Gastrocnemius medialis (tissue), 4 donors: Measurements from ENCODE around the gene NOL4L. TPM values are rescaled to one million over a fixed set of nuclear protein-coding genes. Genes with fewer than 3 reads are reported as not detected.

Source experiments
- ATAC-seq, 2 donors: fragments of 150-250 bp; one replicate each; pipeline ENCODE4 v1.9.1; 2016
- DNase-seq, 2 donors: peaks; one replicate each; pipeline ENCODE4 v3.0.0-alpha.2; 2019
- H3K27ac ChIP-seq, 4 donors: fragments of 200-600 bp; sonication (generic); 1 replicate in 1 of 4; 2 replicates in 3 of 4; pipeline ENCODE4 v1.5.1; 2016 to 2018; ENCODE audit warnings: mild to moderate bottlenecking in 2 of 4, moderate library complexity in 1 of 4
- H3K27me3 ChIP-seq, 3 donors: fragments of 200-600 bp; sonication (generic) in 2 of 3; 1 replicate in 1 of 3; 2 replicates in 2 of 3; pipeline versions ENCODE4 v1.5.1 to v1.6.0; 2016 to 2019; ENCODE audit warnings: mild to moderate bottlenecking in 1 of 3, moderate library complexity in 1 of 3
- H3K36me3 ChIP-seq, 2 donors: fragments of 200-600 bp; sonication (generic) in 1 of 2; one replicate each; pipeline ENCODE4 v1.5.1; 2017 to 2018
- H3K4me1 ChIP-seq, 2 donors: fragments of 200-600 bp; sonication (generic) in 1 of 2; one replicate each; pipeline ENCODE4 v1.5.1; 2016 to 2017; ENCODE audit warnings: mild to moderate bottlenecking in 2 of 2
- H3K4me3 ChIP-seq, 4 donors: fragments of 200-600 bp; sonication (generic) in 3 of 4; 1 replicate in 1 of 4; 2 replicates in 3 of 4; pipeline ENCODE4 v1.5.1; 2016 to 2019; ENCODE audit warnings: mild to moderate bottlenecking in 2 of 4
- H3K9me3 ChIP-seq, 3 donors: fragments of 200-600 bp; sonication (generic) in 2 of 3; 1 replicate in 1 of 3; 2 replicates in 2 of 3; pipeline ENCODE4 v1.5.1; 2016 to 2019
- POLR2A ChIP-seq, 2 donors: fragments of 450-650 bp; IDR thresholded peaks; one replicate each; pipeline ENCODE4 v1.6.1; 2017; ENCODE audit warnings: antibody characterized with exemption in 2 of 2, mild to moderate bottlenecking in 2 of 2, moderate library complexity in 2 of 2
- in situ Hi-C, 4 donors: fragments of 200-750 bp; cut with MboI; loops; one replicate each; pipeline versions ENCODE4 v1.15.0 to v1.8.0; 2017; ENCODE audit warnings: low sequenced_read_pairs in 4 of 4
- intact Hi-C: fragments of 100-400 bp; cut with DNase I; formaldehyde crosslinking; loops from one replicate; pipeline ENCODE4 v1.15.1; 2023; ENCODE audit warnings: low total_unique reads
- total RNA-seq, 4 donors: library from RNA; depleted of rRNA; stranded (reverse); fragments of >200 nt; gene quantifications; one replicate each; pipeline versions ENCODE4 v1.1.0 to v1.2.3, GENCODE V29; 2016
- TF ChIP-seq, protein P1 (sequence below), 5 experiments: fragments of 450-650 bp in 3 of 5; fragments of 200-600 bp in 2 of 5; sonication (generic) in 2 of 5; IDR thresholded peaks in 4 of 5; conservative IDR thresholded peaks in 1 of 5; 1 replicate in 4 of 5; 2 replicates in 1 of 5; pipeline ENCODE4 v1.5.1; 2016 to 2019; ENCODE audit warnings: antibody characterized with exemption in 5 of 5, mild to moderate bottlenecking in 3 of 5, moderate library complexity in 3 of 5

Gene NOL4L
- total RNA-seq, 4 donors from 2014 or later, result 1.4 to 1.9 (median 1.7) TPM

DNA sequence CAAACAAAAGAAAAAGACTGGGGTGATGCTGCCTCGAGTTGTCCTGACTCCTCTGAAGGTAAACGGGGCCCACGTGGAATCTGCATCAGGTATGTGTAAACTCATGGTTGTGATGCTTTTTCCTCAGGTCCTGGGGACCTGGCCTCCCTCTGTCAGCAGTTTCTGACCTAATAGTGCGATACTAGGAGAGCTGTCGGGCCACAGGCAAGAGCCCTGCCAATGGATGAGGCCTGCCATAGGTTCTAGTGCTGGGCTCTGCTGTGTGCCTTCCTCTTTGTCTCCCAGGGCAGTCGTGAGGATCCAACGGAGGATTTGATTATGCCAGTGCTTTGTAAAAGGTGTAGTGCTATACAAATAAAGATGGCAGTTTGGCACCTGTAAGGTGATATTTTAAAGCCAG lies 155.8 kb downstream of the NOL4L start:
- H3K4me3 ChIP-seq, result no peak overlapping the region
- peaks cover 0 to 2% of the 10 kb centered on the region in 2 donors for H3K4me1 ChIP-seq
- in situ Hi-C loops (no loop called here), intact Hi-C loops (no loop called here)
- no peaks in the 10 kb centered on the region for H3K9me3 ChIP-seq
- TF ChIP-seq, protein P1, sequence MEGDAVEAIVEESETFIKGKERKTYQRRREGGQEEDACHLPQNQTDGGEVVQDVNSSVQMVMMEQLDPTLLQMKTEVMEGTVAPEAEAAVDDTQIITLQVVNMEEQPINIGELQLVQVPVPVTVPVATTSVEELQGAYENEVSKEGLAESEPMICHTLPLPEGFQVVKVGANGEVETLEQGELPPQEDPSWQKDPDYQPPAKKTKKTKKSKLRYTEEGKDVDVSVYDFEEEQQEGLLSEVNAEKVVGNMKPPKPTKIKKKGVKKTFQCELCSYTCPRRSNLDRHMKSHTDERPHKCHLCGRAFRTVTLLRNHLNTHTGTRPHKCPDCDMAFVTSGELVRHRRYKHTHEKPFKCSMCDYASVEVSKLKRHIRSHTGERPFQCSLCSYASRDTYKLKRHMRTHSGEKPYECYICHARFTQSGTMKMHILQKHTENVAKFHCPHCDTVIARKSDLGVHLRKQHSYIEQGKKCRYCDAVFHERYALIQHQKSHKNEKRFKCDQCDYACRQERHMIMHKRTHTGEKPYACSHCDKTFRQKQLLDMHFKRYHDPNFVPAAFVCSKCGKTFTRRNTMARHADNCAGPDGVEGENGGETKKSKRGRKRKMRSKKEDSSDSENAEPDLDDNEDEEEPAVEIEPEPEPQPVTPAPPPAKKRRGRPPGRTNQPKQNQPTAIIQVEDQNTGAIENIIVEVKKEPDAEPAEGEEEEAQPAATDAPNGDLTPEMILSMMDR (IDR thresholded peaks at IDR 0.05 in 4 of 5, conservative IDR thresholded peaks at IDR 0.05 in 1 of 5), result no peak
- TF ChIP-seq POLR2A (IDR thresholded peaks at IDR 0.05), result no peak
- no peak for DNase-seq
- H3K27ac ChIP-seq, result no peak overlapping the region
- H3K27me3 ChIP-seq, result no peaks in the 10 kb centered on the region
- peaks cover 0 to 64% of the 10 kb centered on the region in 2 donors for H3K36me3 ChIP-seq
- ATAC-seq, result no peak

- no peaks in the 10 kb centered on the region for H3K9me3 ChIP-seq
- intact Hi-C loops, result no loop called here
Measured at GRCh38 chr20:32427996-32428395, 157.1 kb downstream of the NOL4L start.

GRCh38 chr20:32421290-32421689 lies 163.8 kb downstream of the NOL4L start:
- Histone ChIP-seq H3K27me3 (no peaks in the 10 kb centered on the region), H3K27ac (no peak overlapping the region), H3K9me3 (no peaks in the 10 kb centered on the region), H3K4me1 (peaks cover 0 to 4% of the 10 kb centered on the region in 2 donors), H3K36me3 (no peaks in the 10 kb centered on the region), H3K4me3 (no peak overlapping the region)
- ATAC-seq (no peak), DNase-seq (no peak)
- no peak for TF ChIP-seq POLR2A (IDR thresholded peaks at IDR 0.05)
- TF ChIP-seq, protein P1 (IDR thresholded peaks at IDR 0.05 in 4 of 5, conservative IDR thresholded peaks at IDR 0.05 in 1 of 5), result no peak
- intact Hi-C loops (no loop called here), in situ Hi-C loops (no loop called here)

More at GRCh38 chr20:32427996-32428395, 157.1 kb downstream of the NOL4L start:
- no peak overlapping the region for H3K27ac ChIP-seq
- ATAC-seq, result no peak
- in situ Hi-C loops, result no loop called here
- peaks cover 0 to 51% of the 10 kb centered on the region in 2 donors for H3K36me3 ChIP-seq
- no peaks in the 10 kb centered on the region for H3K4me1 ChIP-seq
- no peak for DNase-seq
- no peak overlapping the region for H3K4me3 ChIP-seq
- TF ChIP-seq POLR2A (IDR thresholded peaks at IDR 0.05), result no peak
- TF ChIP-seq, protein P1 (IDR thresholded peaks at IDR 0.05 in 4 of 5, conservative IDR thresholded peaks at IDR 0.05 in 1 of 5), result no peak
- no peaks in the 10 kb centered on the region for H3K27me3 ChIP-seq

DNA sequence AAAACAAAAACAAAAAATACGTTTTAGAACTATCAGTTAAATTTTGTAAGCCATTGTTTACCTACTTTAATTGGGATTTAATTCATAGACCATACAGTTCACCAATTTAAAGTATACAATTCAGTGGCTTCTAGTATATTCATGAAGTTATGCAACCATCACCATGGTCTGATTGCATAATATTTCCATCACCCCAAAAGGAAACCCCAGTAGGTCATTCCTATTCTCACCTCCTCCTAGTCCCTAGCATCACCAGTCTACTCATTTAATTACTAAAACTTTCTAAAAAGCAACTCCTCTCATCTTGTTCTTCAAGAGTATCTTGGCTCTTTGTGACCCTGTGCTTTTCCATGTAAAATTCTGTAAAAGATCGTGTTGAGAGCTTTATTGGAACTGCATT lies 166.8 kb downstream of the NOL4L start:
- no peaks in the 10 kb centered on the region for H3K27me3 ChIP-seq

More for the DNA sequence above, 166.8 kb downstream of the NOL4L start:
- H3K4me3 ChIP-seq, result no peak overlapping the region
- DNase-seq (no peak), ATAC-seq (no peak)
- TF ChIP-seq, protein P1 (IDR thresholded peaks at IDR 0.05 in 4 of 5, conservative IDR thresholded peaks at IDR 0.05 in 1 of 5), result no peak
- no peak for TF ChIP-seq POLR2A (IDR thresholded peaks at IDR 0.05)
- H3K36me3 ChIP-seq, result no peaks in the 10 kb centered on the region
- in situ Hi-C loops, result no loop called here
- no peaks in the 10 kb centered on the region for H3K9me3 ChIP-seq
- no peak overlapping the region for H3K27ac ChIP-seq
- intact Hi-C loops, result loop anchor here (1.0 kb wide), 1 partner anchor 25 kb away; no protein-coding TSS in a partner anchor
- peaks cover 4 to 7% of the 10 kb centered on the region in 2 donors for H3K4me1 ChIP-seq
